HG03135 (cell line): ENCODE measurements around the gene ALAS2.
"Not testable (repeated sequence)": the region's sequence is repeated elsewhere in the genome, so short reads cannot be mapped to it uniquely, and the experiment has no call there.

Experiments used
- ATAC-seq: cut with Tn5 transposase; IDR thresholded peaks from one replicate; pipeline ENCODE4 v1.9.1; 2021; ENCODE audit warnings: mild to moderate bottlenecking, moderate library complexity; ENCODE audit not compliant: unreplicated experiment

ALAS2 gene, protein sequence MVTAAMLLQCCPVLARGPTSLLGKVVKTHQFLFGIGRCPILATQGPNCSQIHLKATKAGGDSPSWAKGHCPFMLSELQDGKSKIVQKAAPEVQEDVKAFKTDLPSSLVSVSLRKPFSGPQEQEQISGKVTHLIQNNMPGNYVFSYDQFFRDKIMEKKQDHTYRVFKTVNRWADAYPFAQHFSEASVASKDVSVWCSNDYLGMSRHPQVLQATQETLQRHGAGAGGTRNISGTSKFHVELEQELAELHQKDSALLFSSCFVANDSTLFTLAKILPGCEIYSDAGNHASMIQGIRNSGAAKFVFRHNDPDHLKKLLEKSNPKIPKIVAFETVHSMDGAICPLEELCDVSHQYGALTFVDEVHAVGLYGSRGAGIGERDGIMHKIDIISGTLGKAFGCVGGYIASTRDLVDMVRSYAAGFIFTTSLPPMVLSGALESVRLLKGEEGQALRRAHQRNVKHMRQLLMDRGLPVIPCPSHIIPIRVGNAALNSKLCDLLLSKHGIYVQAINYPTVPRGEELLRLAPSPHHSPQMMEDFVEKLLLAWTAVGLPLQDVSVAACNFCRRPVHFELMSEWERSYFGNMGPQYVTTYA

GRCh38 chrX:55030271-55031205 lies at the start of gene ALAS2:
TSS of gene ALAS2 (minus strand) at chrX:55030977. CDS start at chrX:55026000, 4,977 bp downstream.
- no peak for ATAC-seq

DNA sequence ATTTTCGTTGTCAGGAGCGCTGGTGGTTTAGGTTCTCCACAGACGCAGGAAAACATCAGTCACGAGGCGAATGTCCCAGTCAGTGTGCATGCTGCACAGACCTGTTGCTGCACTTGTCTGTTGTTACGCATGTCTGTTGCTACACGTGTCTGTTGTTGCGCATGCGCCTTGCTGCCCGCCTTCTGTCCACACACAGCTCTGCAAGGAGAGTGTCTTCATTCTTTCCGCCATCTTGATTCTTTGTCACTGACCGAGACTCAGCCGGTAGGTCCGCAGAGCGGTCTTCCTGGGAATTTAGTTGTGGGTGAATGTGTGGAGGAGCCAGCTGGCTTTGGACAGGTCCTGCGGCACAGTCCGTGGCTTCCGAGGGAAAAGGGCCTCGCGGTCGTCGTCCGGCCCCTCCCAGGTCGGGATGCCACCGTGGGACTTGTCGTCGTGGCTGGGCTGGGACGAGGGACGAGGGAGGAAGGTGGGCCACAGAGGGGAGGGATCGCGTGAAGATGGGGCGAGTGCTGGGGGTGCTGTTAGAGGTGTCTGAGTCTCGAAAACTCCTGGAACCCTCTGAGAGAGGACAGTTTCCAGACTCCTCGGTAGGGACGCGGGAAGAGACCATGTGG lies 44.2 kb upstream of the ALAS2 start, which contains the start of gene PAGE2B:
Gene PAGE2B (plus strand): TSS at position 180 of the 617 bp plus-strand sequence. CDS start 1,012 bp downstream, outside the sequence.
- no peak for ATAC-seq

GRCh38 chrX:55072286-55072685 lies 41.5 kb upstream of the ALAS2 start:
- ATAC-seq: no peak

GRCh38 chrX:55067180-55067579 lies 36.4 kb upstream of the ALAS2 start:
- ATAC-seq: not testable (repeated sequence)

DNA sequence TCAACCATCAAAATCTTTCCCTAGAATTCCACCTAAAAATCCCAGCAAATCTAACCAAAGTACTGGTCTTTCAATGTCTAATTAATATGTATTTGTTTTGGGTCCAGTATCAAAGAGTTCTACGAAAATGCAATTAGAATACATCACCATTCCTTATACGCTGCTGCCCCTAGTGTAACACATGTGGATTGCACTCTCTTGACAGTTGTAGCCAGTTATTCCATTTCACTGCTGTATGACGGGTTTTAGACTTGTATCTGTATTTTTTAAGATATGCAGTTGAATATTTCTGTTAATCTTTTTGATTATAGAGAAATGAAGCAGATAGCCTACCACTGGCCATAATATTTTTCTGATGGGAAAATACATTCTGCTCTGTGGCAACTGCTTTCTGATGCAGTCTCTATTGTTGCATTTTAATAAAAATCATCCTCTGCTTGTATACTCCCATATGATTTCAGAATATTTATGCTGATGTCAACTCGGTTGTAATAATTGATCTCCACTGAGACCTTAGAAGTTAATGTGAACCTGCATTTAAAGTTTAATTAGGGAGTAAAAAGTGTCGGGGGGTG lies 27.0 kb upstream of the ALAS2 start:
- no peak for ATAC-seq

DNA sequence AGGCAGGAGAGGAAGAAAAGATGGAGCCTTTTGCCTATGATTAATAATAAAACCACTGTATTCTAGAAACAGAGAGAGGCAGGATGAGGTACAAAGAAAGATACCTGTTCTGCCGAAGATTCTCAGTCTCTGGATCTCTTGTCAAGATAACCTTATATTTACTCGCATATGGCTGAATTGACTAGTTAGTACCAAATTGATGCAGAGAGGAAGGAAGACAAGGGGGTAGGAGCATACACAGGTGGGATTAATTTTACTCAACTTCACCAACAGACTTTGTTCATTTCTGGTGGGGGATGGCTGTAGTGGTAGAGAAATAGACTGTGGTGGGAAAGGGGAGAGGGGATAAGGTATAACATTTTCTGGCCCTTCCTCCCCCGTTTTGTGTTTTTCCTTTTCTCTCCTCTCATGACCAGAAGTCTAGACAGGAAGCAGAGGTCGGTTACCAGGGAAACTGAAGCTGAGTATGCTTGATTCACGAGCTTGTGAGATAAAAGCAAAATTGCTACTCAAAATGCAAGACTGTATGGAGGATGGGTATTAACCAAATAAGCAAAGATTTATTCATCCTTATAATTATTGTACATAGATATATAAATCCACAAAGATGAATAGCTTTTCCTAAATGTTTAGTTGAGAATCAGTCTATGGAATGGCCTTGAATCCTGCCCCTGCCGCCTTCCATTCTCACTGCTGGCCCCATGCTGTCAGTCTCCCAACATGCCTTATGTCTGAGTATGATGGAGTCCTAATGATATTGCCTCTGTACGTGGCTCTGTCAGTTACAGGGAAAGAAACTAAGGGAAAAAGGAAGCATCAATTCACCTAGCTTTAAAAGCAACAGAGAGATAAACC lies 26.3 kb upstream of the ALAS2 start:
- no peak for ATAC-seq

DNA sequence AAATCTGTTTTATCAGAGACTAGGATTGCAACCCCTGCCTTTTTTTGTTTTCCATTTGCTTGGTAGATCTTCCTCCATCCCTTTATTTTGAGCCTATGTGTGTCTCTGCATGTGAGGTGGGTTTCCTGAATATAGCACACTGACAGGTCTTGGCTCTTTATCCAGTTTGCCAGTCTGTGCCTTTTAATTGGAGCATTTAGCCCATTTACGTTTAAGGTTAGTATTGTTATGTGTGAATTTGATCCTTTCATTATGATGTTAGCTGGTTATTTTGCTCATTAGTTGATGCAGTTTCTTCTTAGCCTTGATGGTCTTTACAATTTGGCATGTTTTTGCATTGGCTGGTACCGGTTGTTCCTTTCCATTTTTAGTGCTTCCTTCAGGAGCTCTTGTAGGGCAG lies 19.8 kb upstream of the ALAS2 start:
- not testable (repeated sequence) for ATAC-seq

DNA sequence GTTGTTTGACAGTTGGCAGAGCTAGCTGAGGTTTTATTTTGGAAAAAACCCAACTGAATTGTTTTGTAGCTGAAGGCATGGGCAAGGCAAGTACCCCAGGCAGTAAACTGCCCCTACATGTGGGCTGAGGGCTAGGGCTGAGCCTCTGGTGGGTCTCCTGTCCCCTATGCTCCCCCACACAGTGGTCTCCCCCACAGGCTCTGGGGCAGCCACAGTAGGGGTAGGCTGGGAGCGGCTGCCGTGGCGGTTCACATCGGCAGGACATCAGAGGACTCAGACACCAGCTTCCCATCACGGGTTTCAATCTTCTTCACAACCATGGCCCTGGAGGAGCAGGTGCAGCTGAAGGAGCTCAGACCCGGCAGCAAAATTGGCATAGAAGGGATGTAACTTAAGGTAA lies 10.7 kb upstream of the ALAS2 start:
- ATAC-seq: no peak

- ATAC-seq: no peak
Measured at GRCh38 chrX:55039471-55039870, 8.7 kb upstream of the ALAS2 start.

DNA sequence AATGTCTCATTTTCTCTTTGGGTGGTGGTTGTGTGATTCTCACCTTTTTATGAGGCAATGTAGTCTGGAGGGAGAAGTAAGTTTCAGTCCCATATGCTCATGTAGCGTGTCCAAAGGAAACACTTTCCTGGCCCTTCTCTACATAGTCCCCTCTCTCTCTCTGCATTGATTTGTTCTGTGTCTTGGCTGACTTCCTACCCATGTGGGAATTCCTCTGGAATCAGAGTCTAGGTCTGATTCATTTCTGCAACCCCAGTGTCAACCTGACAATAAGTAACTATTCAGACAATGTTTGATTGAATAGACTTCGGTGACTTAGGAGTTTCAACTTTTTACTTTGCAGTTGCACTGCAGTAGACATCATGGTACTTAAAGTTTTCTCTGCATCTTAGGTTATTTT lies 2.7 kb upstream of the ALAS2 start:
- no peak for ATAC-seq

DNA sequence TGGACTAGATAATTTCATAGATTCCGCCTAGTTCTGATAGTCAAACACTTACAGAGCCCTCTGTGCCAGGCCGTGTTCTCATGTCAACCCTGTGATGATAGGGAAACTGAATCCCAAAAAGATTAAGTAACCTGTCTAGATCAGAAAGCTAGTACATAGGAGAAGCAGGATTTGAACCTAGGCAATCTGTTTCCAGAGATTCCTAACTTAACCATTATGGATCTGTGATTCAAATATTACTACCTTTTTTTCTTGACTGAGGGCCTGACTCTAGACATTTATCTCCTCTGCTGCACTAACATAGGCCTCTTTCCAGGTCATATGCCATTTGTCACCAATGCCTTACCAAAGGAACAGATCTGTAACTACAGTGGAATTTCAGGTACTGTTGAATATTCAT lies 1.5 kb downstream of the ALAS2 start:
- no peak for ATAC-seq

DNA sequence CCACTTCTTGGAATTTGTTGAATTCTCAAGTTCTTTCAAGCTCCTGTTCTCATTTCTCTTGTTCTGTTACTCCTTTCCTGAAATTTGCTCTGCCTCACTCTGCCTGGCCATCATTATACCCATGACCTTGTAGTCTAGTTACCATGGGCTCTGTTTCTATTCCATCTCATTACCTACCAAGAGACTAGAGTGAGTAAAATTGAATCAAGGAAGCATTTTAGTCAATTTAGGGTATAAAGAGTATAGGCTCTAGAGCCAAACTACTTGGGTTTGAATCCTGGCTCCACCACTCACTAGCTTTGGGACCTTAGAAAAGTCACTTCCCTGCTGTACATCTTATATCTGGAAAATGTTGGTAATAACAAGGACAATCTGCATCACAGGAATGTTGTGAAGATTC lies 2.2 kb downstream of the ALAS2 start:
- ATAC-seq: no peak

- no peak for ATAC-seq
Measured at GRCh38 chrX:55028040-55028439, 2.7 kb downstream of the ALAS2 start.

GRCh38 chrX:55026840-55027239 lies 3.9 kb downstream of the ALAS2 start:
- ATAC-seq: no peak

DNA sequence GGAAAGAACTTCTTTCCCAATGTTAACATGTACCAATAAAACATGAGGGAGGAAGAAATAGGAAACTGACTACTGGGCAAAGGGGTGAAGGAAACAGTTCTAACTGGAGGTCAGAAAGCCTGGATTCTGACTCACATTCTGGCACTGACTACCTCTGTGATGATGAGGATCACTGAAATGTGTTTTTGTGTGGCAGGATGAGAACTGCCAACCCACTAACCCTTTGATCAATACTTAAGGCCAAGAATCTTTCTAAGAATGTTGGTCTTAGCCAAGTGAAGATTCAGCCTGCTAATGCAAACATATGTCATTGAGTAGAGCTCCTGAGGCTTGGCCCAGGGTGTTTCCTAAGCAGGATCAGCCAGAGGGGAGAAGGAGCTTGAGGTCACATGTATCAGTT lies 4.6 kb downstream of the ALAS2 start:
- ATAC-seq: no peak

- ATAC-seq: no peak
Measured at GRCh38 chrX:55014897-55015299, 15.9 kb downstream of the ALAS2 start.

- ATAC-seq: no peak
Measured at GRCh38 chrX:55011294-55011693, 19.5 kb downstream of the ALAS2 start.

DNA sequence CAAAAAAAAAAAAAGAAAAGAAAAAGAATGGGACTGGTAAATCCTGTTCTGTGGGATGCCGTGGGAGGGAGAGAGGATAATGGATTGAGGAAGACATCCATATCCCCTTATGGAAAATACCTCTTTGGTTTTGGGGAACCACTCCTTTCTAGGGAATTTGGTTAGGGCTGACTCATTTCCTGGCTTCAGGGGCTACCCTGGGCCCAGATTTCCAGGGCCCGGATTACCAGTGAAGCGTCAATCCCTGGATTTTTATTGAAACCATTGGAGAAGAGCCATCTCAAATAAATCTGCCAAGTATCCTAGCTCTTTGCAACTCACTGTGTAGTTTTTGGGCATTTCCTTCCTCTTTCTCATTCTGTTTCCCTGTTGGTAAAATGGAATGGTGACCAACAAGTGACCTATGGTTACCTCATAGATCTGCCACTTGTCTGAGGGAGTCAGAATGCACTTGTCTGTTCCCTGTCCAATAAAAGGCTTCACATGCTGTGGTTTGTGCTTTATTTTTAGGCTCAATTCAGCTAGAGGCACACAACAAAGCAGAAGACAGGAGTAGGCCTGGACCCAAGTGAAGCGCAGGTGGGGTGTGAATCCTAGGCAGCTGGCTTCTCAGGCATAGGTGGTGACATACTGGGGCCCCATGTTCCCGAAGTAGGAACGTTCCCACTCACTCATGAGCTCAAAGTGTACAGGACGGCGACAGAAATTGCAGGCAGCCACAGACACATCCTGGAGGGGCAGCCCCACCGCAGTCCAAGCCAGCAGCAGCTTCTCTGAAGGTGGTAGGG lies 22.0 kb downstream of the ALAS2 start:
- ATAC-seq: no peak

GRCh38 chrX:55007656-55008055 lies 23.1 kb downstream of the ALAS2 start:
- ATAC-seq: no peak
